ENCODE results near the gene SCN8A.

The SCN8A gene

DNA sequence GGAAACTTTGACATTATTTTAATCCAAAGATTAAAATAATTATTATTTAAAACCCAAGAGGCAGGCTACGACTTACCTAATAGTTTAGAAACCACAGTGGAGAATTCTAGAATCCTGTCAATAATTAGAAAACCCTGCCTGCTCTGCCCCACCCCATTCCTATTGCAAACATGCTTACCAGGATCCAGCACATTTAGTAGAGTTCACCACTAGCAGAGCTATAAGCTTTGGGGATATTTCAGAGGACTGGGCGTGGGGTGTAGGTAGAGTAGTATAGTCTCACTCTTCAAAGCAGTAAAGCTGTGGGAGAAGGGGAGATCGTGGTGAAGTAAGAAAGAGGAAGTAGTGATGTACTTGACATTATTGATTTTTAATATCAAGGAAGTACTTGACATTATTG lies 157.2 kb downstream of the SCN8A start:
- TF ChIP-seq, protein P1, sequence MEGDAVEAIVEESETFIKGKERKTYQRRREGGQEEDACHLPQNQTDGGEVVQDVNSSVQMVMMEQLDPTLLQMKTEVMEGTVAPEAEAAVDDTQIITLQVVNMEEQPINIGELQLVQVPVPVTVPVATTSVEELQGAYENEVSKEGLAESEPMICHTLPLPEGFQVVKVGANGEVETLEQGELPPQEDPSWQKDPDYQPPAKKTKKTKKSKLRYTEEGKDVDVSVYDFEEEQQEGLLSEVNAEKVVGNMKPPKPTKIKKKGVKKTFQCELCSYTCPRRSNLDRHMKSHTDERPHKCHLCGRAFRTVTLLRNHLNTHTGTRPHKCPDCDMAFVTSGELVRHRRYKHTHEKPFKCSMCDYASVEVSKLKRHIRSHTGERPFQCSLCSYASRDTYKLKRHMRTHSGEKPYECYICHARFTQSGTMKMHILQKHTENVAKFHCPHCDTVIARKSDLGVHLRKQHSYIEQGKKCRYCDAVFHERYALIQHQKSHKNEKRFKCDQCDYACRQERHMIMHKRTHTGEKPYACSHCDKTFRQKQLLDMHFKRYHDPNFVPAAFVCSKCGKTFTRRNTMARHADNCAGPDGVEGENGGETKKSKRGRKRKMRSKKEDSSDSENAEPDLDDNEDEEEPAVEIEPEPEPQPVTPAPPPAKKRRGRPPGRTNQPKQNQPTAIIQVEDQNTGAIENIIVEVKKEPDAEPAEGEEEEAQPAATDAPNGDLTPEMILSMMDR (conservative IDR thresholded peaks at IDR 0.05; ENCODE audit: low read length), result no peak
- no peak for DNase-seq (ENCODE audit: low read depth)
- H3K4me3 ChIP-seq (ENCODE audit: low read length), result no peak overlapping the region

- TF ChIP-seq, protein P1 (conservative IDR thresholded peaks at IDR 0.05; ENCODE audit: low read length), result no peak
- DNase-seq (ENCODE audit: low read depth), result no peak
- H3K4me3 ChIP-seq (ENCODE audit: low read length), result no peak overlapping the region
Measured at GRCh38 chr12:51749206-51749985, 158.4 kb downstream of the SCN8A start.

DNA sequence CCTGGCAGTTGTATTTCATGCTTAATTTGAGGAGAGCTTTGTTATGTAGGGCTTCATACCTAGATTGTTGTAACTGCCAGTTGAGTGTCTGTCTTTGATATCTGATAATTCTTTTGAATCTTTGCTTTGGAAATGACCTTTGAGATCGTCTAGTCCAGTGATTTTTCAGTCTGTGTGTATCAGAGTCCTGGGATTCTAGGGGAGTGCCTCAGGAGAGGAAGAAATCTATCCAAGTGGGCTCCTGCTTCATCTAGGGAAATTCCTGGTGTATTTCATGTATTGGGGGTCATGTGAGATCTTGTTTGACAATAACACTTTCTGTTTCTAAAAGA lies 158.9 kb downstream of the SCN8A start:
- no peak overlapping the region for H3K4me3 ChIP-seq (ENCODE audit: low read length)
- TF ChIP-seq, protein P1 (conservative IDR thresholded peaks at IDR 0.05; ENCODE audit: low read length), result no peak
- no peak for DNase-seq (ENCODE audit: low read depth)

DNA sequence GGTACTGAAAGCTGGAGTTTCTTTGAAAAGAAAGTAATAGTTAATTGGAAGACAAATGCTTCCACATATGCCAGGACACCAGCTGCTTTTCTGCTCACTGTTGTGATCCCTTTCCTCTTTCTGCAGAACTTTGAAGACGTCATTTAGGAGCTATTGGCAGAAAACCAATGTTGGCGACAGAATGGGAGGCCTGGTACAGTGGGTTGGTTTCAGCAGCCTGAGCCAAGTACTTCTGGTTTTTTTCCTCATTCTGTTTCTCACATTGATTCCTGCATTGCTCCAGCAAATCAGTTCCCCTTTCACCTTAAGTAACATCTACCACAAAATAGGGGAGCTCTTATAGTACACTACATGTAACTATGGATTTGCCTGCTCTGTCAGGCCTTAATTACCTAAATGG lies 160.6 kb downstream of the SCN8A start:
- TF ChIP-seq, protein P1 (conservative IDR thresholded peaks at IDR 0.05; ENCODE audit: low read length), result no peak
- peak; percentile 35 for DNase-seq (ENCODE audit: low read depth)
- H3K4me3 ChIP-seq (ENCODE audit: low read length), result no peak overlapping the region

- peak; percentile 96 for DNase-seq (ENCODE audit: low read depth)
- TF ChIP-seq, protein P1 (conservative IDR thresholded peaks at IDR 0.05; ENCODE audit: low read length), result no peak
Measured at GRCh38 chr12:51752234-51752889, 161.3 kb downstream of the SCN8A start.

GRCh38 chr12:51753980-51754675 lies 163.1 kb downstream of the SCN8A start:
- no peak overlapping the region for H3K4me3 ChIP-seq (ENCODE audit: low read length)
- DNase-seq (ENCODE audit: low read depth), result no peak
- TF ChIP-seq, protein P1 (conservative IDR thresholded peaks at IDR 0.05; ENCODE audit: low read length), result no peak

More at GRCh38 chr12:51752234-51752889, 161.3 kb downstream of the SCN8A start:
- H3K4me3 ChIP-seq (ENCODE audit: low read length), result no peak overlapping the region
